GM10266 (cell line): ENCODE data around the gene PKDREJ.
"Not testable (repeated sequence)": the region's sequence is repeated elsewhere in the genome, so short reads cannot be mapped to it uniquely, and the experiment has no call there.

Experiments used
- DNase-seq: peaks from one replicate; pipeline ENCODE4 v3.0.0; 2012; ENCODE audit errors: extremely low spot score
- CTCF ChIP-seq: IDR thresholded peaks from 2 replicates; pipeline ENCODE4 v1.5.1; 2012; ENCODE audit warnings: mild to moderate bottlenecking, low read depth; ENCODE audit not compliant: control insufficient read depth, insufficient read depth; ENCODE audit errors: missing control alignments

PKDREJ gene

GRCh38 chr22:46272762-46273431 is 9.8 kb upstream of the PKDREJ start:
- TF ChIP-seq CTCF: no peak
- DNase-seq: no peak

- DNase-seq: no peak
- no peak for TF ChIP-seq CTCF
Measured at GRCh38 chr22:46272196-46272595, 9.1 kb upstream of the PKDREJ start.

- no peak for TF ChIP-seq CTCF
- DNase-seq: no peak
Measured at GRCh38 chr22:46269564-46269963, 6.4 kb upstream of the PKDREJ start.

GRCh38 chr22:46267431-46268279 is 4.5 kb upstream of the PKDREJ start, which contains the start of gene TTC38:
TSS of gene TTC38 (plus strand) at chr22:46268008. CDS start at chr22:46268040, 32 bp downstream.
- TF ChIP-seq CTCF: no peak
- DNase-seq: peak; percentile 96

- DNase-seq: not testable (repeated sequence)
Measured at GRCh38 chr22:46265627-46266026, 2.5 kb upstream of the PKDREJ start.

- DNase-seq: not testable (repeated sequence)
Measured at GRCh38 chr22:46264520-46264919, 1.4 kb upstream of the PKDREJ start.

GRCh38 chr22:46262449-46263215 is 511 bp downstream of the PKDREJ start:
- peak; percentile 45 for DNase-seq
- TF ChIP-seq CTCF: peak; percentile 30

- DNase-seq: no peak
- TF ChIP-seq CTCF: no peak
Measured at GRCh38 chr22:46260038-46260437, 3.1 kb downstream of the PKDREJ start.
